Stromal cell of bone marrow (primary cell): ENCODE measurements around the gene FAM219B.
"Not testable (repeated sequence)": the region's sequence is repeated elsewhere in the genome, so short reads cannot be mapped to it uniquely, and the experiment has no call there.

ENCODE experiments used
- DNase-seq: peaks from one replicate; pipeline ENCODE4 v3.0.0-alpha.2; 2012; ENCODE audit warnings: low read depth

Gene FAM219B

GRCh38 chr15:74906450-74907162 lies at the start of gene FAM219B:
Gene FAM219B (minus strand): TSS chr15:74906851. CDS start chr15:74906800, 51 bp downstream.
- peak; percentile 83 for DNase-seq

GRCh38 chr15:74955796-74956647 lies 49.4 kb upstream of the FAM219B start:
- DNase-seq: peak; percentile 42

GRCh38 chr15:74955017-74955416 lies 48.4 kb upstream of the FAM219B start:
- DNase-seq: no peak

- no peak for DNase-seq
These were observed 47.9 kb upstream of the FAM219B start for GRCh38 chr15:74954515-74954914.

- DNase-seq: no peak
These were observed 44.4 kb upstream of the FAM219B start for GRCh38 chr15:74951006-74951405.

GRCh38 chr15:74950078-74950908 lies 43.6 kb upstream of the FAM219B start:
- peak; percentile 46 for DNase-seq

- DNase-seq: peak; percentile 96
These were observed 31.1 kb upstream of the FAM219B start, which contains the start of gene COX5A for GRCh38 chr15:74937590-74938371. Gene COX5A (minus strand): TSS chr15:74938073. CDS start chr15:74938014, 59 bp downstream.

GRCh38 chr15:74937272-74937589 lies 30.6 kb upstream of the FAM219B start:
- DNase-seq: no peak

- not testable (repeated sequence) for DNase-seq
These were observed 28.5 kb upstream of the FAM219B start for GRCh38 chr15:74935193-74935592.

GRCh38 chr15:74933573-74933972 lies 26.9 kb upstream of the FAM219B start:
- DNase-seq: no peak

GRCh38 chr15:74928771-74929198 lies 22.1 kb upstream of the FAM219B start:
- DNase-seq: no peak

GRCh38 chr15:74924525-74924924 lies 17.9 kb upstream of the FAM219B start:
- DNase-seq: no peak

- peak; percentile 6 for DNase-seq
These were observed 13.8 kb upstream of the FAM219B start for GRCh38 chr15:74920456-74920855.

- no peak for DNase-seq
These were observed 11.0 kb upstream of the FAM219B start for GRCh38 chr15:74917676-74918075.

- not testable (repeated sequence) for DNase-seq
These were observed 7.1 kb upstream of the FAM219B start for GRCh38 chr15:74913799-74914198.

- no peak for DNase-seq
These were observed 6.4 kb upstream of the FAM219B start for GRCh38 chr15:74913041-74913440.

- no peak for DNase-seq
These were observed 2.0 kb upstream of the FAM219B start for GRCh38 chr15:74908635-74909034.

- DNase-seq: no peak
These were observed 666 bp upstream of the FAM219B start for GRCh38 chr15:74907163-74907870.

- DNase-seq: no peak
These were observed 593 bp downstream of the FAM219B start for GRCh38 chr15:74906067-74906449.

- no peak for DNase-seq
These were observed 2.4 kb downstream of the FAM219B start for GRCh38 chr15:74904190-74904805.
